Measurements from ENCODE around the gene NIPBL. TPM values are rescaled to one million over a fixed set of nuclear protein-coding genes. Genes with fewer than 3 reads are reported as not detected.

Gene NIPBL
- total RNA-seq, 1 experiment from 2014 or later: 69.5 TPM

- no TSS peak for BruUV-seq (replicated peaks)
- TF ChIP-seq CTCF (conservative IDR thresholded peaks at IDR 0.05; ENCODE audit: low read depth, low read length) (no peak), EZH2 (IDR thresholded peaks at IDR 0.05; ENCODE audit: borderline replicate concordance, low read depth, low read length, poor library complexity, severe bottlenecking) (no peak)
- Histone ChIP-seq H3K27ac (ENCODE audit: low read depth, low read length, poor library complexity, severe bottlenecking) (no peak overlapping the region), H3K4me1 (ENCODE audit: insufficient read depth, low read length, poor library complexity, severe bottlenecking) (peaks cover 39% of the 10 kb centered on the region), H3K4me3 (ENCODE audit: low read depth, low read length, poor library complexity, severe bottlenecking) (no peak overlapping the region), H3K36me3 (ENCODE audit: insufficient read depth, low read length, poor library complexity, severe bottlenecking) (no peaks in the 10 kb centered on the region), H3K27me3 (replicated peaks; ENCODE audit: insufficient read depth, low read depth, low read length, poor library complexity) (no peaks in the 10 kb centered on the region), H3K9me3 (ENCODE audit: low read depth, low read length, poor library complexity, severe bottlenecking) (no peaks in the 10 kb centered on the region)
- DNase-seq (ENCODE audit: low spot score): no peak
- POLR2A ChIA-PET (ENCODE audit: low non-redundant PET): no interaction called here
- intact Hi-C loops (cut with micrococcal nuclease; ENCODE audit: unreplicated experiment): loop anchor here (5.0 kb wide), 1 partner anchor 69 kb away; the partner anchor contains the start of gene NIPBL
- CTCF ChIA-PET: no interaction called here
These were observed 69.5 kb downstream of the NIPBL start for GRCh38 chr5:36946101-36946500.

GRCh38 chr5:36948041-36948440 lies 71.5 kb downstream of the NIPBL start:
- Histone ChIP-seq H3K27me3 (replicated peaks; ENCODE audit: insufficient read depth, low read depth, low read length, poor library complexity) (no peaks in the 10 kb centered on the region), H3K9me3 (ENCODE audit: low read depth, low read length, poor library complexity, severe bottlenecking) (no peaks in the 10 kb centered on the region), H3K27ac (ENCODE audit: low read depth, low read length, poor library complexity, severe bottlenecking) (no peak overlapping the region), H3K36me3 (ENCODE audit: insufficient read depth, low read length, poor library complexity, severe bottlenecking) (no peaks in the 10 kb centered on the region), H3K4me3 (ENCODE audit: low read depth, low read length, poor library complexity, severe bottlenecking) (no peak overlapping the region), H3K4me1 (ENCODE audit: insufficient read depth, low read length, poor library complexity, severe bottlenecking) (peaks cover 53% of the 10 kb centered on the region)
- intact Hi-C loops (cut with micrococcal nuclease; ENCODE audit: unreplicated experiment): loop anchor here (5.0 kb wide), 1 partner anchor 71 kb away; the partner anchor contains the start of gene NIPBL
- CTCF ChIA-PET: no interaction called here
- no TSS peak for BruUV-seq (replicated peaks)
- POLR2A ChIA-PET (ENCODE audit: low non-redundant PET): no interaction called here
- DNase-seq (ENCODE audit: low spot score): no peak
- TF ChIP-seq EZH2 (IDR thresholded peaks at IDR 0.05; ENCODE audit: borderline replicate concordance, low read depth, low read length, poor library complexity, severe bottlenecking): no peak
- TF ChIP-seq CTCF (conservative IDR thresholded peaks at IDR 0.05; ENCODE audit: low read depth, low read length): no peak

- intact Hi-C loops (cut with micrococcal nuclease; ENCODE audit: unreplicated experiment): loop anchor here (5.0 kb wide), 1 partner anchor 71 kb away; the partner anchor contains the start of gene NIPBL
- TF ChIP-seq EZH2 (IDR thresholded peaks at IDR 0.05; ENCODE audit: borderline replicate concordance, low read depth, low read length, poor library complexity, severe bottlenecking) (no peak), CTCF (conservative IDR thresholded peaks at IDR 0.05; ENCODE audit: low read depth, low read length) (no peak)
- no TSS peak for BruUV-seq (replicated peaks)
- Histone ChIP-seq H3K9me3 (ENCODE audit: low read depth, low read length, poor library complexity, severe bottlenecking) (no peaks in the 10 kb centered on the region), H3K27ac (ENCODE audit: low read depth, low read length, poor library complexity, severe bottlenecking) (no peak overlapping the region), H3K4me3 (ENCODE audit: low read depth, low read length, poor library complexity, severe bottlenecking) (no peak overlapping the region), H3K27me3 (replicated peaks; ENCODE audit: insufficient read depth, low read depth, low read length, poor library complexity) (no peaks in the 10 kb centered on the region), H3K4me1 (ENCODE audit: insufficient read depth, low read length, poor library complexity, severe bottlenecking) (peaks cover 59% of the 10 kb centered on the region), H3K36me3 (ENCODE audit: insufficient read depth, low read length, poor library complexity, severe bottlenecking) (no peaks in the 10 kb centered on the region)
- ChIA-PET CTCF (no interaction called here), POLR2A (ENCODE audit: low non-redundant PET) (no interaction called here)
- DNase-seq (ENCODE audit: low spot score): no peak
These were observed 72.1 kb downstream of the NIPBL start for GRCh38 chr5:36948650-36949049.
